Activated CD4-positive, alpha-beta T cell treated with anti-CD3 and anti-CD28 coated beads, Interleukin-2, amount 10 ng/mL, durations not matched to agents 24 days and 14 days (primary cell): ENCODE data around the gene MSI2. TPM values are rescaled to one million over a fixed set of nuclear protein-coding genes. Genes with fewer than 3 reads are reported as not detected.
"Not testable (repeated sequence)": the region's sequence is repeated elsewhere in the genome, so short reads cannot be mapped to it uniquely, and the experiment has no call there.

Source experiments
- DNase-seq: peaks from one replicate; pipeline ENCODE4 v3.0.0; 2022
- H3K27ac Mint-ChIP-seq: one replicate; pipeline ENCODE4 v1.8.0; 2022; ENCODE audit warnings: mild to moderate bottlenecking, mixed read lengths
- H3K27me3 Mint-ChIP-seq: one replicate; pipeline ENCODE4 v1.8.0; 2022; ENCODE audit warnings: mixed read lengths
- H3K36me3 Mint-ChIP-seq: one replicate; pipeline ENCODE4 v1.8.0; 2022; ENCODE audit warnings: low read depth, mild to moderate bottlenecking, mixed read lengths
- H3K4me1 Mint-ChIP-seq: one replicate; pipeline ENCODE4 v1.8.0; 2021; ENCODE audit warnings: mixed read lengths
- H3K4me3 Mint-ChIP-seq: one replicate; pipeline ENCODE4 v1.8.0; 2022; ENCODE audit warnings: mild to moderate bottlenecking, moderate library complexity, mixed read lengths
- H3K9me3 Mint-ChIP-seq: one replicate; pipeline ENCODE4 v1.8.0; 2021; ENCODE audit warnings: mixed read lengths
- intact Hi-C: fragments of 100-400 bp; cut with micrococcal nuclease; formaldehyde crosslinking; loops from one replicate; pipeline ENCODE4 v1.15.1; 2023
- total RNA-seq: library from RNA; stranded (reverse); gene quantifications from 2 replicates; pipeline ENCODE4 v1.2.3, GENCODE V29; 2022

Gene MSI2
- total RNA-seq, 1 donor from 2014 or later, result 172 TPM

- intact Hi-C loops, result no loop called here
- no peak for DNase-seq
- no peaks in the 10 kb centered on the region for H3K27me3 Mint-ChIP-seq
- H3K9me3 Mint-ChIP-seq, result no peaks in the 10 kb centered on the region
- H3K27ac Mint-ChIP-seq, result no peak overlapping the region
- H3K4me3 Mint-ChIP-seq, result no peak overlapping the region
- peaks cover 39% of the 10 kb centered on the region for H3K4me1 Mint-ChIP-seq
- peaks cover 5% of the 10 kb centered on the region for H3K36me3 Mint-ChIP-seq
Measured at GRCh38 chr17:57608369-57609124, 352.2 kb downstream of the MSI2 start.

- intact Hi-C loops, result no loop called here
- Mint-ChIP-seq H3K4me1 (peaks cover 32% of the 10 kb centered on the region), H3K27ac (peak overlapping the region; percentile 47)
Measured at GRCh38 chr17:57609125-57609877, 353.0 kb downstream of the MSI2 start.

GRCh38 chr17:57609878-57610270, 353.6 kb downstream of the MSI2 start:
- no peak overlapping the region for H3K4me3 Mint-ChIP-seq
- H3K9me3 Mint-ChIP-seq, result no peaks in the 10 kb centered on the region
- H3K36me3 Mint-ChIP-seq, result peaks cover 5% of the 10 kb centered on the region
- H3K27ac Mint-ChIP-seq, result peak overlapping the region; percentile 47
- H3K27me3 Mint-ChIP-seq, result no peaks in the 10 kb centered on the region
- H3K4me1 Mint-ChIP-seq, result peaks cover 26% of the 10 kb centered on the region
- no peak for DNase-seq
- intact Hi-C loops, result no loop called here

More at GRCh38 chr17:57609125-57609877, 353.0 kb downstream of the MSI2 start:
- Mint-ChIP-seq H3K36me3 (peaks cover 5% of the 10 kb centered on the region), H3K9me3 (no peaks in the 10 kb centered on the region), H3K27me3 (no peaks in the 10 kb centered on the region), H3K4me3 (no peak overlapping the region)
- no peak for DNase-seq

GRCh38 chr17:57612202-57613071, 356.1 kb downstream of the MSI2 start:
- intact Hi-C loops, result no loop called here
- Mint-ChIP-seq H3K4me3 (no peak overlapping the region), H3K4me1 (peaks cover 6% of the 10 kb centered on the region), H3K27ac (no peak overlapping the region), H3K36me3 (peaks cover 22% of the 10 kb centered on the region), H3K9me3 (no peaks in the 10 kb centered on the region), H3K27me3 (no peaks in the 10 kb centered on the region)
- DNase-seq, result no peak

- Mint-ChIP-seq H3K4me1 (peaks cover 3% of the 10 kb centered on the region), H3K9me3 (no peaks in the 10 kb centered on the region), H3K27me3 (no peaks in the 10 kb centered on the region), H3K4me3 (no peak overlapping the region), H3K36me3 (peaks cover 33% of the 10 kb centered on the region), H3K27ac (no peak overlapping the region)
- DNase-seq, result no peak
- intact Hi-C loops, result no loop called here
Measured at GRCh38 chr17:57614742-57615141, 358.4 kb downstream of the MSI2 start.

- Mint-ChIP-seq H3K36me3 (peaks cover 39% of the 10 kb centered on the region), H3K27ac (no peak overlapping the region), H3K27me3 (no peaks in the 10 kb centered on the region), H3K4me1 (peaks cover 3% of the 10 kb centered on the region), H3K9me3 (no peaks in the 10 kb centered on the region), H3K4me3 (no peak overlapping the region)
- DNase-seq, result no peak
- intact Hi-C loops, result no loop called here
Measured at GRCh38 chr17:57615836-57616757, 359.8 kb downstream of the MSI2 start.

GRCh38 chr17:57617218-57617617, 360.9 kb downstream of the MSI2 start:
- peaks cover 3% of the 10 kb centered on the region for H3K4me1 Mint-ChIP-seq
- peaks cover 39% of the 10 kb centered on the region for H3K36me3 Mint-ChIP-seq
- DNase-seq, result no peak
- H3K27ac Mint-ChIP-seq, result no peak overlapping the region
- intact Hi-C loops, result no loop called here
- no peak overlapping the region for H3K4me3 Mint-ChIP-seq
- H3K27me3 Mint-ChIP-seq, result no peaks in the 10 kb centered on the region
- no peaks in the 10 kb centered on the region for H3K9me3 Mint-ChIP-seq

GRCh38 chr17:57619061-57619937, 363.0 kb downstream of the MSI2 start:
- intact Hi-C loops, result no loop called here
- Mint-ChIP-seq H3K9me3 (no peaks in the 10 kb centered on the region), H3K4me3 (no peak overlapping the region), H3K36me3 (peaks cover 39% of the 10 kb centered on the region), H3K4me1 (peaks cover 15% of the 10 kb centered on the region), H3K27me3 (no peaks in the 10 kb centered on the region), H3K27ac (peak overlapping the region; percentile 3)
- no peak for DNase-seq

- Mint-ChIP-seq H3K4me3 (no peak overlapping the region), H3K9me3 (no peaks in the 10 kb centered on the region), H3K27me3 (no peaks in the 10 kb centered on the region), H3K4me1 (peaks cover 19% of the 10 kb centered on the region), H3K27ac (no peak overlapping the region), H3K36me3 (peaks cover 36% of the 10 kb centered on the region)
- intact Hi-C loops, result no loop called here
- DNase-seq, result no peak
Measured at GRCh38 chr17:57620576-57620975, 364.3 kb downstream of the MSI2 start.

GRCh38 chr17:57621791-57622190, 365.5 kb downstream of the MSI2 start:
- intact Hi-C loops, H3K27me3 Mint-ChIP-seq, H3K27ac Mint-ChIP-seq, H3K4me3 Mint-ChIP-seq, H3K9me3 Mint-ChIP-seq, DNase-seq: not testable (repeated sequence)
- H3K36me3 Mint-ChIP-seq, result peaks cover 24% of the 10 kb centered on the region
- peaks cover 19% of the 10 kb centered on the region for H3K4me1 Mint-ChIP-seq

- intact Hi-C loops, result no loop called here
- H3K4me1 Mint-ChIP-seq, result peaks cover 19% of the 10 kb centered on the region
- no peaks in the 10 kb centered on the region for H3K9me3 Mint-ChIP-seq
- peaks cover 19% of the 10 kb centered on the region for H3K36me3 Mint-ChIP-seq
- no peaks in the 10 kb centered on the region for H3K27me3 Mint-ChIP-seq
- DNase-seq, result no peak
- no peak overlapping the region for H3K4me3 Mint-ChIP-seq
- no peak overlapping the region for H3K27ac Mint-ChIP-seq
Measured at GRCh38 chr17:57622306-57622682, 366.0 kb downstream of the MSI2 start.

- no peak for DNase-seq
- intact Hi-C loops, result no loop called here
- Mint-ChIP-seq H3K36me3 (peaks cover 20% of the 10 kb centered on the region), H3K27ac (peak overlapping the region; percentile 71), H3K4me1 (peaks cover 19% of the 10 kb centered on the region), H3K27me3 (no peaks in the 10 kb centered on the region), H3K9me3 (no peaks in the 10 kb centered on the region), H3K4me3 (no peak overlapping the region)
Measured at GRCh38 chr17:57622683-57623433, 366.5 kb downstream of the MSI2 start.
